Adipocyte (in vitro differentiated cells): Measurements from ENCODE around the gene CALN1.

Experiments
- DNase-seq: peaks from one replicate; pipeline ENCODE4 v3.0.0-alpha.2; 2015; ENCODE audit warnings: low read depth
- H3K27me3 ChIP-seq: replicated peaks from 2 replicates; pipeline ENCODE4 v1.7.0; 2013; ENCODE audit warnings: mild to moderate bottlenecking, low read length, moderate library complexity; ENCODE audit not compliant: control insufficient read depth, insufficient read depth
- H3K36me3 ChIP-seq: 2 replicates; pipeline ENCODE4 v1.7.0; 2013; ENCODE audit warnings: low read length, mild to moderate bottlenecking, moderate library complexity; ENCODE audit not compliant: control insufficient read depth, insufficient read depth, severe bottlenecking
- H3K4me1 ChIP-seq: 2 replicates; pipeline ENCODE4 v1.7.0; 2013; ENCODE audit warnings: mild to moderate bottlenecking, low read length, moderate library complexity; ENCODE audit not compliant: control insufficient read depth, insufficient read depth
- H3K4me3 ChIP-seq: 2 replicates; pipeline ENCODE4 v1.7.0; 2013; ENCODE audit warnings: mild to moderate bottlenecking, low read length, moderate library complexity
- H3K9ac ChIP-seq: 2 replicates; pipeline ENCODE4 v1.7.0; 2013; ENCODE audit warnings: mild to moderate bottlenecking, low read length, moderate library complexity
- H3K9me3 ChIP-seq: 2 replicates; pipeline ENCODE4 v1.7.0; 2013; ENCODE audit warnings: mild to moderate bottlenecking, low read length, moderate library complexity; ENCODE audit not compliant: control insufficient read depth

The CALN1 gene

GRCh38 chr7:72182036-72182435 lies 230.1 kb downstream of the CALN1 start:
- no peak overlapping the region for H3K9ac ChIP-seq
- H3K36me3 ChIP-seq, result no peaks in the 10 kb centered on the region
- H3K27me3 ChIP-seq, result no peaks in the 10 kb centered on the region
- H3K4me1 ChIP-seq, result no peaks in the 10 kb centered on the region
- no peak for DNase-seq
- no peak overlapping the region for H3K4me3 ChIP-seq
- no peaks in the 10 kb centered on the region for H3K9me3 ChIP-seq

GRCh38 chr7:72176875-72177274 lies 235.3 kb downstream of the CALN1 start:
- Histone ChIP-seq H3K36me3 (no peaks in the 10 kb centered on the region), H3K4me3 (no peak overlapping the region), H3K4me1 (no peaks in the 10 kb centered on the region), H3K9ac (no peak overlapping the region), H3K27me3 (no peaks in the 10 kb centered on the region), H3K9me3 (peaks cover 18% of the 10 kb centered on the region)
- no peak for DNase-seq

- no peaks in the 10 kb centered on the region for H3K4me1 ChIP-seq
- DNase-seq, result no peak
- H3K4me3 ChIP-seq, result no peak overlapping the region
- H3K27me3 ChIP-seq, result no peaks in the 10 kb centered on the region
- no peak overlapping the region for H3K9ac ChIP-seq
- H3K9me3 ChIP-seq, result peaks cover 19% of the 10 kb centered on the region
- H3K36me3 ChIP-seq, result no peaks in the 10 kb centered on the region
Observed at GRCh38 chr7:72170475-72170874, 241.7 kb downstream of the CALN1 start.

GRCh38 chr7:72163271-72163670 lies 248.9 kb downstream of the CALN1 start:
- no peak for DNase-seq
- H3K27me3 ChIP-seq, result no peaks in the 10 kb centered on the region
- H3K36me3 ChIP-seq, result no peaks in the 10 kb centered on the region
- peaks cover 15% of the 10 kb centered on the region for H3K9me3 ChIP-seq
- no peak overlapping the region for H3K4me3 ChIP-seq
- H3K9ac ChIP-seq, result no peak overlapping the region
- no peaks in the 10 kb centered on the region for H3K4me1 ChIP-seq

- Histone ChIP-seq H3K9ac (no peak overlapping the region), H3K9me3 (peaks cover 15% of the 10 kb centered on the region), H3K4me1 (no peaks in the 10 kb centered on the region), H3K27me3 (no peaks in the 10 kb centered on the region), H3K36me3 (no peaks in the 10 kb centered on the region), H3K4me3 (no peak overlapping the region)
- no peak for DNase-seq
Observed at GRCh38 chr7:72161534-72161933, 250.6 kb downstream of the CALN1 start.

GRCh38 chr7:72159911-72160310 lies 252.2 kb downstream of the CALN1 start:
- no peak overlapping the region for H3K4me3 ChIP-seq
- H3K9ac ChIP-seq, result no peak overlapping the region
- H3K4me1 ChIP-seq, result no peaks in the 10 kb centered on the region
- H3K9me3 ChIP-seq, result peaks cover 15% of the 10 kb centered on the region
- H3K27me3 ChIP-seq, result no peaks in the 10 kb centered on the region
- no peaks in the 10 kb centered on the region for H3K36me3 ChIP-seq
- DNase-seq, result no peak

GRCh38 chr7:72156671-72157070 lies 255.5 kb downstream of the CALN1 start:
- H3K9ac ChIP-seq, result no peak overlapping the region
- no peaks in the 10 kb centered on the region for H3K4me1 ChIP-seq
- H3K4me3 ChIP-seq, result no peak overlapping the region
- no peaks in the 10 kb centered on the region for H3K36me3 ChIP-seq
- DNase-seq, result no peak
- peaks cover 3% of the 10 kb centered on the region for H3K9me3 ChIP-seq
- no peaks in the 10 kb centered on the region for H3K27me3 ChIP-seq

GRCh38 chr7:72153132-72153512 lies 259.0 kb downstream of the CALN1 start:
- H3K27me3 ChIP-seq, result no peaks in the 10 kb centered on the region
- DNase-seq, result no peak
- H3K4me1 ChIP-seq, result no peaks in the 10 kb centered on the region
- no peak overlapping the region for H3K4me3 ChIP-seq
- H3K9me3 ChIP-seq, result peaks cover 3% of the 10 kb centered on the region
- H3K36me3 ChIP-seq, result no peaks in the 10 kb centered on the region
- H3K9ac ChIP-seq, result no peak overlapping the region

- Histone ChIP-seq H3K9ac (no peak overlapping the region), H3K4me3 (no peak overlapping the region), H3K4me1 (no peaks in the 10 kb centered on the region), H3K27me3 (no peaks in the 10 kb centered on the region), H3K9me3 (peaks cover 3% of the 10 kb centered on the region), H3K36me3 (no peaks in the 10 kb centered on the region)
- no peak for DNase-seq
Observed at GRCh38 chr7:72152161-72153131, 259.7 kb downstream of the CALN1 start.

- Histone ChIP-seq H3K36me3 (no peaks in the 10 kb centered on the region), H3K4me1 (no peaks in the 10 kb centered on the region), H3K4me3 (no peak overlapping the region), H3K9me3 (no peaks in the 10 kb centered on the region), H3K9ac (no peak overlapping the region), H3K27me3 (no peaks in the 10 kb centered on the region)
- DNase-seq, result no peak
Observed at GRCh38 chr7:72140566-72140965, 271.6 kb downstream of the CALN1 start.

GRCh38 chr7:72127136-72127535 lies 285.0 kb downstream of the CALN1 start:
- no peak overlapping the region for H3K9ac ChIP-seq
- no peaks in the 10 kb centered on the region for H3K4me1 ChIP-seq
- no peaks in the 10 kb centered on the region for H3K36me3 ChIP-seq
- H3K4me3 ChIP-seq, result no peak overlapping the region
- DNase-seq, result no peak
- no peaks in the 10 kb centered on the region for H3K27me3 ChIP-seq
- no peaks in the 10 kb centered on the region for H3K9me3 ChIP-seq

- Histone ChIP-seq H3K4me3 (no peak overlapping the region), H3K9ac (no peak overlapping the region), H3K27me3 (no peaks in the 10 kb centered on the region), H3K36me3 (no peaks in the 10 kb centered on the region), H3K9me3 (no peaks in the 10 kb centered on the region), H3K4me1 (no peaks in the 10 kb centered on the region)
- DNase-seq, result no peak
Observed at GRCh38 chr7:72123913-72124312, 288.2 kb downstream of the CALN1 start.
